Neuron (in vitro differentiated cells): ENCODE results near the gene ABCA13.

Source experiments
- H2AFZ ChIP-seq: one replicate; pipeline ENCODE4 v1.6.1; 2013; ENCODE audit warnings: low read depth, mild to moderate bottlenecking, inconsistent platforms, low read length, moderate library complexity
- H3K27me3 ChIP-seq: one replicate; pipeline ENCODE4 v1.6.1; 2013; ENCODE audit warnings: low read length; ENCODE audit not compliant: insufficient read depth
- H3K36me3 ChIP-seq: one replicate; pipeline ENCODE4 v1.6.1; 2013; ENCODE audit warnings: low read length; ENCODE audit not compliant: insufficient read depth
- H3K4me1 ChIP-seq: one replicate; pipeline ENCODE4 v1.6.1; 2013; ENCODE audit warnings: low read length; ENCODE audit not compliant: insufficient read depth
- H3K4me3 ChIP-seq: 2 replicates; pipeline ENCODE4 v1.5.1; 2013; ENCODE audit warnings: mild to moderate bottlenecking, low read length, moderate library complexity
- H3K9me3 ChIP-seq: one replicate; pipeline ENCODE4 v1.6.1; 2013; ENCODE audit warnings: low read length

ABCA13 gene

GRCh38 chr7:48595756-48596155 is 424.5 kb downstream of the ABCA13 start:
- no peak overlapping the region for H2AFZ ChIP-seq
- no peaks in the 10 kb centered on the region for H3K36me3 ChIP-seq
- no peaks in the 10 kb centered on the region for H3K27me3 ChIP-seq
- no peaks in the 10 kb centered on the region for H3K4me1 ChIP-seq
- H3K9me3 ChIP-seq = no peaks in the 10 kb centered on the region
- H3K4me3 ChIP-seq = no peak overlapping the region

GRCh38 chr7:48610705-48611104 is 439.4 kb downstream of the ABCA13 start:
- Histone ChIP-seq H3K4me1 (peaks cover 11% of the 10 kb centered on the region), H3K36me3 (no peaks in the 10 kb centered on the region), H2AFZ (no peak overlapping the region), H3K4me3 (no peak overlapping the region), H3K27me3 (no peaks in the 10 kb centered on the region), H3K9me3 (no peaks in the 10 kb centered on the region)

GRCh38 chr7:48611993-48612392 is 440.7 kb downstream of the ABCA13 start:
- Histone ChIP-seq H3K4me3 (no peak overlapping the region), H3K9me3 (no peaks in the 10 kb centered on the region), H3K36me3 (no peaks in the 10 kb centered on the region), H2AFZ (no peak overlapping the region), H3K4me1 (peaks cover 11% of the 10 kb centered on the region), H3K27me3 (no peaks in the 10 kb centered on the region)

- Histone ChIP-seq H3K4me1 (no peaks in the 10 kb centered on the region), H3K9me3 (no peaks in the 10 kb centered on the region), H3K36me3 (no peaks in the 10 kb centered on the region), H2AFZ (no peak overlapping the region), H3K4me3 (no peak overlapping the region), H3K27me3 (no peaks in the 10 kb centered on the region)
These were observed 446.2 kb downstream of the ABCA13 start for GRCh38 chr7:48617508-48617907.

GRCh38 chr7:48617993-48618392 is 446.7 kb downstream of the ABCA13 start:
- Histone ChIP-seq H3K4me3 (no peak overlapping the region), H3K27me3 (no peaks in the 10 kb centered on the region), H3K9me3 (no peaks in the 10 kb centered on the region), H3K36me3 (no peaks in the 10 kb centered on the region), H3K4me1 (no peaks in the 10 kb centered on the region), H2AFZ (no peak overlapping the region)

GRCh38 chr7:48621076-48621475 is 449.8 kb downstream of the ABCA13 start:
- H3K4me3 ChIP-seq = no peak overlapping the region
- no peak overlapping the region for H2AFZ ChIP-seq
- H3K27me3 ChIP-seq = no peaks in the 10 kb centered on the region
- no peaks in the 10 kb centered on the region for H3K9me3 ChIP-seq
- H3K36me3 ChIP-seq = no peaks in the 10 kb centered on the region
- no peaks in the 10 kb centered on the region for H3K4me1 ChIP-seq

- Histone ChIP-seq H3K4me3 (no peak overlapping the region), H3K36me3 (no peaks in the 10 kb centered on the region), H2AFZ (no peak overlapping the region), H3K4me1 (peaks cover 4% of the 10 kb centered on the region), H3K9me3 (no peaks in the 10 kb centered on the region), H3K27me3 (no peaks in the 10 kb centered on the region)
These were observed 455.9 kb downstream of the ABCA13 start for GRCh38 chr7:48627164-48627563.

GRCh38 chr7:48628793-48629349 is 457.6 kb downstream of the ABCA13 start:
- no peaks in the 10 kb centered on the region for H3K27me3 ChIP-seq
- H3K4me1 ChIP-seq = peaks cover 4% of the 10 kb centered on the region
- no peak overlapping the region for H2AFZ ChIP-seq
- no peaks in the 10 kb centered on the region for H3K36me3 ChIP-seq
- H3K9me3 ChIP-seq = no peaks in the 10 kb centered on the region
- no peak overlapping the region for H3K4me3 ChIP-seq

- H2AFZ ChIP-seq = no peak overlapping the region
- no peaks in the 10 kb centered on the region for H3K27me3 ChIP-seq
- H3K4me1 ChIP-seq = peaks cover 15% of the 10 kb centered on the region
- no peaks in the 10 kb centered on the region for H3K36me3 ChIP-seq
- no peaks in the 10 kb centered on the region for H3K9me3 ChIP-seq
- H3K4me3 ChIP-seq = no peak overlapping the region
These were observed 462.9 kb downstream of the ABCA13 start for GRCh38 chr7:48634116-48634632.

GRCh38 chr7:48635796-48636195 is 464.5 kb downstream of the ABCA13 start:
- H3K36me3 ChIP-seq = no peaks in the 10 kb centered on the region
- peaks cover 15% of the 10 kb centered on the region for H3K4me1 ChIP-seq
- no peak overlapping the region for H3K4me3 ChIP-seq
- no peak overlapping the region for H2AFZ ChIP-seq
- no peaks in the 10 kb centered on the region for H3K9me3 ChIP-seq
- H3K27me3 ChIP-seq = no peaks in the 10 kb centered on the region

GRCh38 chr7:48636391-48637015 is 465.2 kb downstream of the ABCA13 start:
- Histone ChIP-seq H3K36me3 (no peaks in the 10 kb centered on the region), H3K4me3 (no peak overlapping the region), H3K9me3 (no peaks in the 10 kb centered on the region), H2AFZ (no peak overlapping the region), H3K4me1 (peaks cover 15% of the 10 kb centered on the region), H3K27me3 (no peaks in the 10 kb centered on the region)

GRCh38 chr7:48637382-48637781 is 466.1 kb downstream of the ABCA13 start:
- Histone ChIP-seq H2AFZ (no peak overlapping the region), H3K4me1 (peaks cover 18% of the 10 kb centered on the region), H3K4me3 (no peak overlapping the region), H3K9me3 (no peaks in the 10 kb centered on the region), H3K36me3 (no peaks in the 10 kb centered on the region), H3K27me3 (no peaks in the 10 kb centered on the region)

- Histone ChIP-seq H3K27me3 (no peaks in the 10 kb centered on the region), H2AFZ (no peak overlapping the region), H3K9me3 (no peaks in the 10 kb centered on the region), H3K36me3 (no peaks in the 10 kb centered on the region), H3K4me3 (no peak overlapping the region), H3K4me1 (peaks cover 18% of the 10 kb centered on the region)
These were observed 466.8 kb downstream of the ABCA13 start for GRCh38 chr7:48638041-48638440.
